HL-60/S4 treated with retinoic acid at 250 ng/mL for 4 days and 3 days (cell line): ENCODE measurements around the gene MAPK4.

ENCODE experiments used
- in situ Hi-C: fragments of 300-500 bp; cut with MboI; formaldehyde crosslinking; loops from 2 replicates; pipeline ENCODE4 v1.7.0; 2022; ENCODE audit warnings: low sequenced_read_pairs

Gene MAPK4

GRCh38 chr18:50715919-50716318 is 156.0 kb downstream of the MAPK4 start:
- in situ Hi-C loops, result no loop called here

DNA sequence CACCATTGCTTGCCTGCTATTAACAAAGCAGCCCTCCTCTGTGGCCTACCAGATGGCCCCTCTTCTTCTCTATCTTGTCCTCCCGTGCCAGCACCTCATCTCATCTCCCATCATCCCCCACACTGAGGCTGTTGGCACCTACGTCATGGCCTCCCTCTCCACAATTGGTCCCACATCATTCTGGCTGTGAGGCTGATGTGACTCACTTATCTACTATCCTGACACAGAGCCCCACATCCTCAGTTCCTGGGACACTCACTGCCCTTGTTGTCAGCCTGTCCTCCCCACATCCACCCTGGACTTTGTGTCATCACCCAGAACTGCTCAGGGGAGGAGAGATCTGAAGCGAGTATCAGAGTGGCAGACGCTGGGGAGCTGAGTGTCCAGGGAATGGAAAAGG is 157.0 kb downstream of the MAPK4 start:
- in situ Hi-C loops, result no loop called here

DNA sequence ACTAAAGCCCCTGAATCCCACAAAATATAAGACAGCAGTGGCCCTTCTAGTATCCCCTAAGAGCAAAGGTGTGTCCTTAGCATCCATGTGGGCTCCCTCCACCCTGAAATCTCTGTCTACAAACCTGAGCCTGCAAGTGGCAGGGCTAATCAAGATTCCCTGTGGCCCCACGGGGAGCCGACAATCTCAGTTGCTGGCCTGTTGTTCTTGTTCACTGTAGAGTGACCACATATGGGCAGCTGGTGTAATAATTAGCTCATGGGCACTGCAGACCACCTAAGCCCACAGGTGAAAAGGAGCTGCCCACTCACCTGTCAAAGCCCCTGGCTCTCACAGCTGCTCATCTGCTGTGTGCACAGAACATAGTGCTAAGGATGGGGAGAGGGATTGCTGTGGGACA is 157.7 kb downstream of the MAPK4 start:
- in situ Hi-C loops, result no loop called here

GRCh38 chr18:50719471-50720324 is 159.8 kb downstream of the MAPK4 start:
- in situ Hi-C loops, result no loop called here

GRCh38 chr18:50720325-50720674 is 160.4 kb downstream of the MAPK4 start:
- in situ Hi-C loops, result no loop called here

- in situ Hi-C loops, result no loop called here
Observed at GRCh38 chr18:50721006-50721405, 161.1 kb downstream of the MAPK4 start.

- in situ Hi-C loops, result no loop called here
Observed at GRCh38 chr18:50721451-50722120, 161.7 kb downstream of the MAPK4 start.

GRCh38 chr18:50722311-50722710 is 162.4 kb downstream of the MAPK4 start:
- in situ Hi-C loops, result no loop called here

- in situ Hi-C loops, result no loop called here
Observed at GRCh38 chr18:50724751-50725151, 164.9 kb downstream of the MAPK4 start.

DNA sequence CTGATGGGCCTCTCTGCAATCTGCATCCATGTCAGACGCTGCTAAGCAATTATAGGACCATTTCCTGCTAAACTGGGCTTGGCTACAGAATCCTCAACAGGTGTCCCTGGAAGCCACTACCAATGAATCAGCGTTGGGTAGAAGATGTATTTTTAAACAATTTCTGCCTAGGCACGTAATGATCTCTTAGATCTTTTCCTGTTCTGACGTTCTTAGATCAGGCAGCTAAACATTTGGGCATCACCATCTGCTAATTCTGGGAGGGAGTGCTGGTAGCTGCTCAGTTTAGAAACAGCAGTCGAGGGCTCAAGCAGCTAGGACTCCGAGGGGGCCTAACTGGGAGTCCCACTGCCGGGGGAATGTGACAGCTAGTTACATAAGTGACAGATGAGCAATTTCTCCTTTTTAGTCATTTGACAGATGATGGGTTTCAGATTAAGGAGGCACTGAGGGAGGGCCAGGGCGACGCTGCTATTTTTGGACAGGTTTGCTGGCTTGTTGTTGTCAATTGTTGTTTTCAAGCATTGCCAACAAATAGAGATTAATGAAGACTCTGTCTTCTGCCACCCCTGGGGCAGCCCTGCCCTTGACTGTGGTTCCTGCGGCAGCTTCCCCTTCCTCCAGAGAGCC is 167.2 kb downstream of the MAPK4 start:
- in situ Hi-C loops, result no loop called here

GRCh38 chr18:50727721-50728471 is 168.0 kb downstream of the MAPK4 start:
- in situ Hi-C loops, result no loop called here

- in situ Hi-C loops, result no loop called here
Observed at GRCh38 chr18:50729376-50729775, 169.5 kb downstream of the MAPK4 start.

DNA sequence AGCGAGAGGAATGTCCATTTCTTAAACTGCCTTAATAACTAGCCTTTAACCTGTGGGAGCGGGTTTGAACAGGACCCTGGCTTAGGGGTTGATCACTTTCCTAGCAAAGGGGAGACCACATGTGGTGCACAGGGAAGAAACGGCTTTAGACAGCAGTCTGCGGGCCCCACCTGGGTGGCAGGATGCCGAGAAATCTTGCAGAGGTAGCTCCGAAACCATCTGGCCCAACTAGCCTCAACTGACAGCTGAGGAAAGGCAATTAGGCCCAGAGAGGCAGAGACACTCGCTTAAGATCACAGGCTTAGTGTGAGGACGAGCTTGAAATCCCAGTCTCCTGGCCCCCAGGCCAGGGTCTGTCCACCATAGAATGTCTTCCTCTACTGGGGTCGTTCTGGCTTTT is 170.1 kb downstream of the MAPK4 start:
- in situ Hi-C loops, result no loop called here

- in situ Hi-C loops, result no loop called here
Observed at GRCh38 chr18:50734342-50734741, 174.5 kb downstream of the MAPK4 start.

DNA sequence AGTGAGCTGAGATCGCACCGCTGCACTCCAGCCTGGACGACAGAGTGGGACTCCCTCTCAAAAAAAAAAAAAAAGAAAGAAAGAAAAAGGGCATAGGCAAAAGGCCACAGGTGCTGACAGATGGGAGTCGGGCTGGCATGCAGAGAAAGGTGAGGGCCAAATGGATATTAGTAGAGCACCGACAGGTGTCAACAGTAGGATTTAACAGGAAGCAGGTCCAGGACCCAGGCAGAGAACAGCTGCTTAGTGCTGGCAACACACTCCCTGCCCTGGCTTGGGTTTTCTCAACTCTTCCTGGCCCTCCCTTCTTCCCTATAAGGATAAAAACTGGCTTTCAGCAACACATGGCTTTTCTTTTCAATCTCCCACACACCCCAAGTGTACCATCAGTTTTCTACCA is 175.0 kb downstream of the MAPK4 start:
- in situ Hi-C loops, result no loop called here

GRCh38 chr18:50737127-50737526 is 177.2 kb downstream of the MAPK4 start:
- in situ Hi-C loops, result no loop called here

GRCh38 chr18:50738098-50738757 is 178.3 kb downstream of the MAPK4 start:
- in situ Hi-C loops, result no loop called here

DNA sequence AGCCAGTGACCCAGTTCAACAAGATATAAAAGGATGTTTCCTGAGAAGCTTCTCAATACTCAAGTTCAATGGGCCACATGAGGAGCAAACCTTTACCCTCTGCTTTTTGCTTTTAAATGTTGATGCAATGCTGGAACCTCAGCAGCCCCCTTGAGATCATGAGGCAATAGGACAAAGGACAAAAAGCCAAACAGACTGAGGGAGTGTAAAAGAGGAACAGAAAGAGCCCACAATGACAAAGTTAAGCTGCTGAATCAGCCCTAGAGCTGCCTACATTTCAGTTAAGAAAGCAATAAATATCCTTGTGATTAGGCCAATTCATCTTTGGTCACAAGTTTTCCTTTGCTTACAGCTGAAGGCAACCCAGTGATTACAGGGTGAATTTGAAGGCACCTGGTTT is 183.1 kb downstream of the MAPK4 start:
- in situ Hi-C loops, result no loop called here

DNA sequence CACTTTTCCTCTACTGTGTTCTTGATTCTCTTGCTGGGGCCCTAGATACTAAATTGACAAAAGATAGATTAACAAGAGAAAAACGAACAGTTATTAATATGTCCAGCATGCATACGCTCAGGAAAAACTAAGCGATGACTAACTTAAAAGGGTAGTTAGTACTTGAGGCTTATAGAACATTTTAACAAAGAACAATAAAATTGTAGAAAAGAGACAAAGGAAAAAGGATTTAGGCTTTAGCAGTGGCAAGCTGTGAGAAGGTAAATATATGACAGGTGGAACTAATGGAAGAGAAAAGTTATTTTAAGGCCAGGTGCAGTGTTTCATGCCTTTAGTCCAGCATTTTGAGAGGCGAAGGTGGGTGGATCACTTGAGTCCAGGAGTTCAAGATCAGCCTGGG is 184.4 kb downstream of the MAPK4 start:
- in situ Hi-C loops, result no loop called here

DNA sequence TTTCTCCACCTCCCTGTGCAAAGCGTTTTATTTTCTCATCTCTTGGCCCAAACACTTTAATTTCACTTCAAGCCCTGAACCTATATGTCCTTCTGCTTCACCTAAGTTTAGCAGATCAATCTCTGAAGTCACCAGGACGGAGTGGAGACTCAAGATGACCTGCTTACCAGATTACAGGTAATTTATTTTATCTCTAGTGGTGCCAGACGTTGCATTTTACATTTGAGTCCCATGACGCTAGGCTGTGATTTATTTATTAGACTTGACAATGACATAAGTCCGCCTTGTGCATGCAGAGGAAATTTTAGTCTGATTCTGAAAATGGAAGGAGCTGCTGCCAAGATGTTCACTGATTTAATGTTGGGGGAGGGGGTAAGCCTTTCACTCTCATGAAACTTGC is 186.1 kb downstream of the MAPK4 start:
- in situ Hi-C loops, result no loop called here

- in situ Hi-C loops, result no loop called here
Observed at GRCh38 chr18:50747849-50748242, 188.0 kb downstream of the MAPK4 start.
